Mucosa of stomach (tissue), 1 donor: ENCODE measurements around the gene SMPDL3B.

Experiments
- H3K27me3 ChIP-seq: one replicate; pipeline ENCODE4 v1.7.0; 2013; ENCODE audit warnings: mild to moderate bottlenecking, low read length; ENCODE audit not compliant: control insufficient read depth, insufficient read depth
- H3K36me3 ChIP-seq: one replicate; pipeline ENCODE4 v1.7.0; 2013; ENCODE audit warnings: low read length; ENCODE audit not compliant: control insufficient read depth, insufficient read depth
- H3K4me1 ChIP-seq: one replicate; pipeline ENCODE4 v1.7.0; 2013; ENCODE audit warnings: mild to moderate bottlenecking, low read length; ENCODE audit not compliant: control insufficient read depth, insufficient read depth
- H3K4me3 ChIP-seq: one replicate; pipeline ENCODE4 v1.7.0; 2013; ENCODE audit warnings: low read length
- H3K9ac ChIP-seq: one replicate; pipeline ENCODE4 v1.7.0; 2013; ENCODE audit warnings: mild to moderate bottlenecking, low read length, moderate library complexity
- H3K9me3 ChIP-seq: one replicate; pipeline ENCODE4 v1.7.0; 2013; ENCODE audit warnings: mild to moderate bottlenecking, low read length, moderate library complexity; ENCODE audit not compliant: control insufficient read depth
- donor health status: Pancreatic carcinoma.

SMPDL3B gene, protein sequence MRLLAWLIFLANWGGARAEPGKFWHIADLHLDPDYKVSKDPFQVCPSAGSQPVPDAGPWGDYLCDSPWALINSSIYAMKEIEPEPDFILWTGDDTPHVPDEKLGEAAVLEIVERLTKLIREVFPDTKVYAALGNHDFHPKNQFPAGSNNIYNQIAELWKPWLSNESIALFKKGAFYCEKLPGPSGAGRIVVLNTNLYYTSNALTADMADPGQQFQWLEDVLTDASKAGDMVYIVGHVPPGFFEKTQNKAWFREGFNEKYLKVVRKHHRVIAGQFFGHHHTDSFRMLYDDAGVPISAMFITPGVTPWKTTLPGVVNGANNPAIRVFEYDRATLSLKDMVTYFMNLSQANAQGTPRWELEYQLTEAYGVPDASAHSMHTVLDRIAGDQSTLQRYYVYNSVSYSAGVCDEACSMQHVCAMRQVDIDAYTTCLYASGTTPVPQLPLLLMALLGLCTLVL

DNA sequence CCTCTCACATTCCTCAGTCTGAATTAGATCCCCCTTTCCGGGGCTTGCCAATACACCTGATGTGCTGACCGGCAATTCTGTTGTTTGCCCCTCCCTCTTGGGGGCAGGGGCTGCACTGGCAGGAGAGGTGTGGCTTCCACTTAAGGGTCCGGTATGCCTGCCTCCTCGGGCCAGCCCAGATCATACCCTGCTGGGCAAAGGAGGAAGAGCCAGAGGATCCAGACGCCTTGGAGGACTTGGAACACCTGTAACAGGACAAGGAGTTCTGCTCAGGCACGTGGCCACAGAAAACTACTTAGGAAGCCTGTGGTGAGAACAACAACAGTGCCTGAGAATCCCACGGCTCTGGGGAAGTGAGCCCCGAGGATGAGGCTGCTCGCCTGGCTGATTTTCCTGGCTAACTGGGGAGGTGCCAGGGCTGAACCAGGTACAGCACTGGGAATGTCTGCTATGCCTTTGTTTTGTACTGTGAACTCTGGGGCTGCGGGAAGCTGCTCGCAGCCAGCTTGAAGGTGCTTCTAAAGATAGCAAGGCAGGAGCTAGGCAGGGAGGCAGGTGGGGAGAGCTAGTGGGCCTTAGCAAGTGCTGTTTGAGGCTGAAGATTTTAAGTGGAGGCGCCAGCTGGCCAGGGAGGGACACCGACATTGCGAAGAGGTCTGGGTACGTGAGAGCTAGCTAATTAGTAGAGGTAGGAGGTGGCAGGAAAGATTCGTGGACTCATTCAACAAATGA is at the start of gene SMPDL3B:
SMPDL3B (plus strand) TSS at position 183 of the 732 bp plus-strand sequence; CDS start at position 367, 184 bp downstream.
- Histone ChIP-seq H3K36me3 (no peaks in the 10 kb centered on the region), H3K4me1 (peaks cover 26% of the 10 kb centered on the region), H3K9me3 (no peaks in the 10 kb centered on the region), H3K4me3 (peak within 1 kb of the TSS; percentile 47), H3K9ac (peak within 1 kb of the TSS; percentile 75), H3K27me3 (peaks cover 6% of the 10 kb centered on the region)

DNA sequence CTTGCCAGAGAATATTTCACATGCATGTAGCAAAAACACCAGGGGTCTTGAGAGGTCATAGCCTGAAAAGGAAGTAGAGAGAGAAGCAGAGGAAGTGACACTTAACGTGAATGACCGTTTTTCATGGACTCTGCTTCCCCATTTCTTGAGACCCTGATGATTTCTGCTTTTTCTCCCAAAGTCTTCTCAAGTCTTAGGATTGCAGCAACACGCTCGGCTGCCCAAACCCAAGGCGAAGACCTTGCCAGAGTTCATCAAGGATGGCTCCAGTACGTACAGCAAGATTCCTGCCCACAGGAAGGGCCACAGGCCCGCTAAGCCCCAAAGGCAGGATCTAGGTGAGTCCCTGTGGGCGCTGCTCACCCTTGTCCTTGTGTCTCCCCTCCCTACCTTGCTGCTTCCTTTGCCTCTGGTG is 49.7 kb upstream of the SMPDL3B start:
- H3K4me1 ChIP-seq, result no peaks in the 10 kb centered on the region
- no peaks in the 10 kb centered on the region for H3K27me3 ChIP-seq
- H3K4me3 ChIP-seq, result no peak overlapping the region
- peaks cover 5% of the 10 kb centered on the region for H3K36me3 ChIP-seq
- no peaks in the 10 kb centered on the region for H3K9me3 ChIP-seq
- no peak overlapping the region for H3K9ac ChIP-seq

DNA sequence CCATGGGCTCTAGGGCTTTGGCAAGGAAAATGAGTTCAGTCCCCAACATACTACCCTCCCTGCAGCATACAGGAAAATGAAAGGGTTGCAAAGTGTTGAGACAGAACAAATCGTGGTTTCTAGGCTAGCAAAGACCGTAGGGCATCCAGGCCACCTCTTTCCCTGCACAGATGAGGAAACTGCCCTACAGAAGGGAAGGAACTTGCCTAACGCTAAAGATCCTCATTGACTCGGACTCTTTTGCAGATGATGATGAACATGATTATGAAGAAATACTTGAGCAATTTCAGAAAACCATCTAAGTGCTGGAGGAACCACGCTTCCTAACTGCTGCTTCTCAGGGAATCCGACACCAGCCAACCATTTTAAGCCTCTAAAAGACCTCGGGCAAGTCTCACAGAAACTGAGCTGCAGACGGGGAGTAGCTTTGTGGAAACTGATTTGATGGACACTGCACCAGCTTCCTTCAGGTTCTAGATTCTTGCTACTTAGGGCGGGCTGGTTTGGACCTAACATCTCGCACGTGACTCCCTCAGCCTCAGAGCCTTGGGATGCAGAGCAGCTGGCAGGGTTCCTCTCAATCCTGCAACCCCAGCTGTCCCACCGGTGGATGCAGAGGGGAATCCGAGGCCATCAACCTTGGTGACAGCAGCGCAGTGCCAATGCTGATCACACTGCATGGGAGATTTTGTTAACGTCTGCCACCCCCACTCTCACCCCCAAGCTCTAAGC is 49.0 kb upstream of the SMPDL3B start:
- H3K27me3 ChIP-seq, result no peaks in the 10 kb centered on the region
- no peak overlapping the region for H3K4me3 ChIP-seq
- H3K9ac ChIP-seq, result no peak overlapping the region
- no peaks in the 10 kb centered on the region for H3K4me1 ChIP-seq
- H3K36me3 ChIP-seq, result peaks cover 5% of the 10 kb centered on the region
- H3K9me3 ChIP-seq, result no peaks in the 10 kb centered on the region

DNA sequence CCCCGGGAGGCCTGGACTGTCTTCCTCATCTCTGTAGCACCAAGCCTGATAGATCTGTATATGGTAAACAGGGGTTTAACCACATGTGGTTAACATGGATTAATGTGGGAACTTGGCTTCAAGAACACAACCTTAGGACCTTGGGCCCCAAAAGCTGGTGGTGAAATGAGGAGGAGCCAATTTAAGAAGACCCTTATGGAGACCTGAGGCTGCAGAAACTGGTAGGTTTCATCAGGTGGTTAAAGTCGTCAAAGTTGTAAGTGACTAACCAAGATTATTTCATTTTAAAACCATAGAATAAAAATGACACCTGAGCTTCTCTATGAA is 48.5 kb upstream of the SMPDL3B start:
- Histone ChIP-seq H3K36me3 (peaks cover 5% of the 10 kb centered on the region), H3K9me3 (no peaks in the 10 kb centered on the region), H3K4me3 (no peak overlapping the region), H3K27me3 (no peaks in the 10 kb centered on the region), H3K9ac (no peak overlapping the region), H3K4me1 (no peaks in the 10 kb centered on the region)

DNA sequence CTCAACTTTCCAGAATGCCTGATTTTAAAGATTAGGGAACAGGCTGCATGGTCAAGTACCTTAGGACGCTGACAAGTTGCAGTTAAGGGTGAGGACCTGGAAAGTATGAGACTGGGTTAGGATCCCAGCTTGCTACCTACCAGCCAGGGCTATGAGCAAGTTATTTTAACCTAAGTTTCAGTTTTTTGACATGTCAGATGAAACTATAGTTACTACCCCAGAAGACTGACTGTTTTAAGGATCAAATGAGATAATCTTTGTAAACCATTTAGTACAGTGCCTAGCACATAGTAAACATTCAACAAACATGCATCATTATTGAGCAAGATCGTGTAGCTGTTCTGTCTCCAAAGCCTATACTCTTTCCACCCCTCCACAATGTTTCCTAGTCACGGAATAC is 48.1 kb upstream of the SMPDL3B start:
- Histone ChIP-seq H3K9ac (no peak overlapping the region), H3K4me1 (no peaks in the 10 kb centered on the region), H3K36me3 (peaks cover 5% of the 10 kb centered on the region), H3K9me3 (no peaks in the 10 kb centered on the region), H3K27me3 (no peaks in the 10 kb centered on the region), H3K4me3 (no peak overlapping the region)

DNA sequence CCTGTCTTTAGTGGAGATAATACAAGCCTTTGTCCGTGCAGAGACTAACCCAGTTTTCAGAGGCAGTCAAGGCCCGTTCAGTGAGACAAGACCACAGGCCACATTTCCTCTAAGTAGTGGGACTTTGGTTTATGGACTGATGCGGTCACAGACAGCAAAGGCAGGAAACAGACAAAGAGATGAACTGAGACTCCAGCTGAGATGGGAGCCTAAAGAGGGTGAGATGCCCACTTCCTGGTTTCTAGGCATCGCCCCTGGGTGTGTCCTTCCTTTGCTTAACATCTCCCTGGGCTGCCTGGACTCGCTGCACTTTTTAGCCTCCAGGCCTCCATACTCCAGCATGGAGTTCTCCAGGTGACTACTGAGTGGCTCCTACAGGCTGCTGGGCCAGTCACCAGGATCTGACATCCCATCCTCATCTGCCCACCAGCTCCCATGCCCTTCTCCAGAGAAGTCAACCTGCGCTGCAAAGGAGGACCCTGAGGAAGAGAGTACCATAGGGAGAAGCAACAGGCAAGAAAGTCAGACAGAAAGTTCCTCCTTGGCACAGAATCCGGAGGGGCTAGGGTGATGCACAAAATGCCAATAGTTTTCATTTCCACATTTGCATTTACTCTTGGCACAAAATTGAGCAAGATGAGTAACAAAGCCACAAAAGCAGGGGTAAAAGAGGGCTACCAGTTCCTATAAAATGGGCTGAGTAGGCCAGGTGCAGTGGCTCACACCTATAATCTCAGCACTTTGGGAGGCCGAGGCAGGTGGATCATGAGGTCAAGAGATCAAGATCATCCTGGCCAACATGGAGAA is 47.4 kb upstream of the SMPDL3B start:
- Histone ChIP-seq H3K9me3 (no peaks in the 10 kb centered on the region), H3K9ac (no peak overlapping the region), H3K4me1 (no peaks in the 10 kb centered on the region), H3K27me3 (no peaks in the 10 kb centered on the region), H3K4me3 (no peak overlapping the region), H3K36me3 (peaks cover 5% of the 10 kb centered on the region)

DNA sequence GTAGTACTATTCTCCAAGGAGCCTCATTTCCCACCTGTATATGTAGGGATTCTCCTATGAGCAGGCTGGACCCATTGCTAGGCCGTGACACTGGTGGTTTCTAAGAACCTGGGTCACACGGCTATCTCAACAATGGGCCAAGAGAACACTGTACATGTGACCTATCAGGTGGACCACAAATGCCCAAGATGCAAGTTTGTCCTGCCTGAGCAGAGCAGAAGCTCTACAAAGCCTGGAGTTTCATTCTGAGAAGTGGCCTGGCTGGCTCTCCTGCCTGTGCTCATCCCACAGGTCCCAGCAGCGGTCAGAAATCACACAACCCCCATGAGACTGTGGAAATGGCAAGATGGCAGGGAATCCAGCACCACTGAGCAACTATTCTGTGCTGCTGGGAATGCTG is 45.3 kb upstream of the SMPDL3B start:
- H3K4me3 ChIP-seq, result no peak overlapping the region
- no peaks in the 10 kb centered on the region for H3K9me3 ChIP-seq
- no peaks in the 10 kb centered on the region for H3K27me3 ChIP-seq
- peaks cover 5% of the 10 kb centered on the region for H3K36me3 ChIP-seq
- no peaks in the 10 kb centered on the region for H3K4me1 ChIP-seq
- H3K9ac ChIP-seq, result no peak overlapping the region

DNA sequence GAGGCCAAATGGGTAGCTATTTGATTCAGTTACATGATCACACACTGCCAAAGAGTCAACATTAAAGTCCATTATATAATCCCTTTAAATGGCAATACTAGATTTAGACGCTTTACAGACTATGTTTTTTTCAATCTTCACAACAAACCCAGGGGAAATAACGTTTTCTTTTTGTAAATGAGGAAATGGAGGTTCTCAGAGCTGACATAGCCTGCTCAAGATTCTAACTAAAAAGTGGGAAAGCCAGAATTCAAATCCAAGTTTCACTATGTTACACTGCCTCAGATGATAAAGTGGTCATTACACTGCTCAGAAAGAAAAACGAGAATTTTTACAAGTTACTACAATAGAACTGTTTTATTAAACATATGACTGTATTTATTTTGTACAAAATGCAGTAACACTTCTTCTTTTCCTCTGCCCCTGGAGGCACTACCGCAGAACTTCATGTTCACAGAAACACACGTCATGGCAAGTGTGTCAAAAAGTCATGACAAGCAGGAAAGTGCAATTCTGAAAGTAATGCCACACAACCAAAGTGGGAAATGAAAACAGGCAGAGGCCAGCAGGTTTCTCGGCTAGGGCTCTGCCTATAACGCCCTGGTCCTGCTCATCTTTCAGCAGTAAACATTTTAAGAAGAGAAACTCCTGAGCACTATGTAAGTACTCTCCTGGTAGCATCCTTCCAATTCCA is 43.5 kb upstream of the SMPDL3B start:
- Histone ChIP-seq H3K9me3 (no peaks in the 10 kb centered on the region), H3K27me3 (no peaks in the 10 kb centered on the region), H3K4me3 (no peak overlapping the region), H3K36me3 (peaks cover 5% of the 10 kb centered on the region), H3K9ac (no peak overlapping the region), H3K4me1 (no peaks in the 10 kb centered on the region)

DNA sequence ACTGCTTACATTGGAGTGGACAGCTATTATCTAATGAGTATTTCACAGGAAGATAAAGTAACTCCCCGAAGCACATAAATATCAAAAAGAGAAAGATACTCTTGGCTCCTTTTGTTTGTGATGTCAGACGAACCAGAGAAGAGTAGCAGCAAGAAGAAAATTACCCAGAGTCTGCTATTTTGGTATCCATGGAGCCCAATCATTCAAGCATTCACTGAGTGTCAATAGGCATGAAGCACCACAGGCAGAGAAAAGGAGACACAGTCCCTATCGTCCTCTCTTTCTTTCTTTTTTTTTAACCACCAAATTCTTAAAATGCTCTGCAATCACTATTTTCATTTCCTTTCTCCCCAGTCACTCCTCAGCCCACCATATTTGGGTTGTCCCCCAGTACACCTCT is 40.3 kb upstream of the SMPDL3B start:
- Histone ChIP-seq H3K4me3 (no peak overlapping the region), H3K9me3 (no peaks in the 10 kb centered on the region), H3K27me3 (no peaks in the 10 kb centered on the region), H3K36me3 (peaks cover 2% of the 10 kb centered on the region), H3K4me1 (no peaks in the 10 kb centered on the region), H3K9ac (no peak overlapping the region)

DNA sequence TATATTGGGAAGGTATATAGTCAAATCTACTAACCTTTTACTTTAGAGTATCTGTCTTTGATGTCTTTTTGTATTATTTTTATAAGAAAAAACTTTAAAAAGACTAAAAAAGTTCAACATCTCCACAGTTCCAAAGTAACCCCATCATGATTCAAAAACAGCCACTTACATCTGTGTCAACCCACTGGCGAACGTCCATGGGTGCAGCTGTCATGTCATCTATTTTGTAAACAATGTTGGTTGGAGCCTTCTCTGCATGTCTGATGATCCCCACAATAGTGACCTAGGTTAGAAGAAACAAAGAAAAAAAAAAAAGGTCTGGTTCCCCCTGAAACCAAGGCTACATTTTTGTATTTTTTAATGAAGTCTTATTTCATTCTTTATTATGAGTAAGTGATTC is 28.0 kb upstream of the SMPDL3B start:
- Histone ChIP-seq H3K4me1 (no peaks in the 10 kb centered on the region), H3K27me3 (no peaks in the 10 kb centered on the region), H3K36me3 (peaks cover 9% of the 10 kb centered on the region), H3K4me3 (no peak overlapping the region), H3K9me3 (no peaks in the 10 kb centered on the region), H3K9ac (no peak overlapping the region)

DNA sequence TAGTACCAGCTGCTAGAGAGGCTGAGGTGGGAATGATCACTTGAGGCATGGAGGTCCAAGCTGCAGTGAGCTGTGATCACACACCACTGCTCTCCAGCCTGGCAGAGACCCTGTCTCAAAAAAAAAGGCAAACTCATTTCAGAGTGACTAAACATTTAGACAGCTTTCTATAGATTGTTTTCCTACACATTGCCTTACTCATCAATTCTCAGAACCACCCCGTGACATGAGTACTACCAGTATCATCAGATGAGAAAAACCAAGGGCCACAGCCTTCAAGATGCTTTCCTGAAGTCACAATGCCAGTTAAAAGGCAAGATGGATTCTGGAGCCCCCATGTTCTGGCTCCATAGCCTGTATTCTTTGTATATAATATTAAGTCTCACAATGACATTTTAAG is 22.4 kb upstream of the SMPDL3B start:
- peaks cover 6% of the 10 kb centered on the region for H3K9me3 ChIP-seq
- H3K4me3 ChIP-seq, result no peak overlapping the region
- H3K9ac ChIP-seq, result no peak overlapping the region
- peaks cover 5% of the 10 kb centered on the region for H3K4me1 ChIP-seq
- no peaks in the 10 kb centered on the region for H3K27me3 ChIP-seq
- peaks cover 9% of the 10 kb centered on the region for H3K36me3 ChIP-seq
